Brain microvascular endothelial cell (primary cell): Measurements from ENCODE around the gene SERGEF.

ENCODE experiments used
- DNase-seq: peaks from one replicate; pipeline ENCODE4 v3.0.0-alpha.2; 2020
- H3K27ac ChIP-seq: fragments of 250-450 bp; sonication (Bioruptor Pico); 2 replicates; pipeline ENCODE4 v1.5.1; 2020; ENCODE audit warnings: mild to moderate bottlenecking, moderate library complexity
- H3K27me3 ChIP-seq: fragments of 250-450 bp; sonication (Bioruptor Pico); replicated peaks from 2 replicates; pipeline ENCODE4 v1.5.1; 2020; ENCODE audit warnings: mild to moderate bottlenecking
- H3K36me3 ChIP-seq: fragments of 250-450 bp; sonication (Bioruptor Pico); replicated peaks from 2 replicates; pipeline ENCODE4 v1.5.1; 2020; ENCODE audit warnings: mild to moderate bottlenecking
- H3K4me3 ChIP-seq: 2 replicates; pipeline ENCODE4 v1.5.1; 2011; ENCODE audit warnings: low read depth, mild to moderate bottlenecking, control low read depth, low read length, moderate library complexity
- in situ Hi-C: cut with HindIII; loops from 2 replicates; pipeline ENCODE4 v1.10.0; 2017; ENCODE audit warnings: low sequenced_read_pairs, low pct_ligation_motif_present
- TF ChIP-seq, protein P1 (sequence below): IDR thresholded peaks from 2 replicates; pipeline ENCODE4 v1.5.1; 2011; ENCODE audit warnings: low read depth, mild to moderate bottlenecking, moderate library complexity, low read length, control low read depth, inconsistent platforms; ENCODE audit errors: missing control alignments

SERGEF gene

DNA sequence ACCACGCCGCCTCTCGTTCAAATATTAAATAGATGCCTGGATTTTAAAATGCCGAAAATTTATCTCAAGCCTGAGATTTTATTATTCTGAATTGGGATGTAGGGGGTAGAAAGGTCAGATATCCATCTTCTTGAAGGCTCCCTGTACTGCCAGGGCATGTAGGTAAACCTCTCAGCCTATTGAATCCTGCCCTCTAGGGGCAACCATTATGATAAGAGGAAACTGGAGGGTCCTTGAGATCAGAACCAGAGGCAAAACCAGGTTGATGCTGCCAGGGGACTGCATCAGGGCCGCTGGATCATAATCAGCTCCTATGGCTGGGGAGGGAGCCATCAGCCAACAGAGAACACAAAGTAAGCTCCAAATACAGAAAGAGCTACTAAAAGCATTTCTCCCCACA lies 185.8 kb downstream of the SERGEF start:
- no peaks in the 10 kb centered on the region for H3K36me3 ChIP-seq
- TF ChIP-seq, protein P1, sequence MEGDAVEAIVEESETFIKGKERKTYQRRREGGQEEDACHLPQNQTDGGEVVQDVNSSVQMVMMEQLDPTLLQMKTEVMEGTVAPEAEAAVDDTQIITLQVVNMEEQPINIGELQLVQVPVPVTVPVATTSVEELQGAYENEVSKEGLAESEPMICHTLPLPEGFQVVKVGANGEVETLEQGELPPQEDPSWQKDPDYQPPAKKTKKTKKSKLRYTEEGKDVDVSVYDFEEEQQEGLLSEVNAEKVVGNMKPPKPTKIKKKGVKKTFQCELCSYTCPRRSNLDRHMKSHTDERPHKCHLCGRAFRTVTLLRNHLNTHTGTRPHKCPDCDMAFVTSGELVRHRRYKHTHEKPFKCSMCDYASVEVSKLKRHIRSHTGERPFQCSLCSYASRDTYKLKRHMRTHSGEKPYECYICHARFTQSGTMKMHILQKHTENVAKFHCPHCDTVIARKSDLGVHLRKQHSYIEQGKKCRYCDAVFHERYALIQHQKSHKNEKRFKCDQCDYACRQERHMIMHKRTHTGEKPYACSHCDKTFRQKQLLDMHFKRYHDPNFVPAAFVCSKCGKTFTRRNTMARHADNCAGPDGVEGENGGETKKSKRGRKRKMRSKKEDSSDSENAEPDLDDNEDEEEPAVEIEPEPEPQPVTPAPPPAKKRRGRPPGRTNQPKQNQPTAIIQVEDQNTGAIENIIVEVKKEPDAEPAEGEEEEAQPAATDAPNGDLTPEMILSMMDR, result peak; percentile 55
- no peak overlapping the region for H3K27ac ChIP-seq
- no peak for DNase-seq
- no peaks in the 10 kb centered on the region for H3K27me3 ChIP-seq
- H3K4me3 ChIP-seq, result no peak overlapping the region
- in situ Hi-C loops, result no loop called here

- TF ChIP-seq, protein P1, result no peak
- Histone ChIP-seq H3K4me3 (no peak overlapping the region), H3K27me3 (no peaks in the 10 kb centered on the region), H3K36me3 (no peaks in the 10 kb centered on the region), H3K27ac (no peak overlapping the region)
- no peak for DNase-seq
- in situ Hi-C loops, result no loop called here
Observed at GRCh38 chr11:17822401-17822781, 190.5 kb downstream of the SERGEF start.

DNA sequence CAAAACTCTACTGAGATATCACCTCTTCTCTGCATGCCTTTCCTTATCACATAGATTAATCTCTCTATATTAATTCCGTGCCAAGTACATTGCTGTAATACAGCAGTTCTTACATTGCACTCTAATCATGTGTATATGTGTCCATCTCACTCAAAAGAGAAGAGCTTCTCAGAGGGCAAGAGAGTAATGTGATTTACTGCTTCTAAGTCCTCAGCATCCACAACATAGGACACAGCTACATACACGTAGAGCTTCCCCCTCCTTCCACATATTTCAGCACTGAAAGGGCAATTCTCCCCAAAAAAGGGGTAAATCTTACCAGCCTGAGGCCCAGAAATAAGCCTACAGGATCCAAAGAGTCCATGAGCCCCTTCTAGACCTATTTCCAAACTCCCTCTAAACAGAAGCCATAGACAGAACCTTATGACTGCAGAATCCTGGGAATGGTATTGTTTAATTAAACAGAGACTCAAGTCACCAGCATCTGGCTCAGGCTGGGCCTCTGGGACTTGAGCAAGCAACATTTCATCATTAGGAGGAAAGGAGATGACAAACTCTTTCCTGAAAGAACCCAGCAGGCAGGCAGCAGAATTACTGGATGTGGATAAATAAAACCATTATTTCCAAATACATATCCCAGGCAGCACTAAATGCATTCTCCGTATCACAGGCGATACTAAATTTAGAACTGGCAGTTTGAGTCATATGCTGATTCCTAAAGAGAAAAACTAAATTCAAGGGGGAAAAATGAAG lies 191.0 kb downstream of the SERGEF start:
- DNase-seq, result peak; percentile 39
- H3K27me3 ChIP-seq, result no peaks in the 10 kb centered on the region
- in situ Hi-C loops, result no loop called here
- H3K27ac ChIP-seq, result no peak overlapping the region
- TF ChIP-seq, protein P1, result no peak
- no peak overlapping the region for H3K4me3 ChIP-seq
- H3K36me3 ChIP-seq, result no peaks in the 10 kb centered on the region

- H3K4me3 ChIP-seq, result no peak overlapping the region
- no peak overlapping the region for H3K27ac ChIP-seq
- H3K27me3 ChIP-seq, result no peaks in the 10 kb centered on the region
- no peak for DNase-seq
- in situ Hi-C loops, result no loop called here
- H3K36me3 ChIP-seq, result no peaks in the 10 kb centered on the region
- TF ChIP-seq, protein P1, result no peak
Observed at GRCh38 chr11:17816232-17816931, 196.5 kb downstream of the SERGEF start.

DNA sequence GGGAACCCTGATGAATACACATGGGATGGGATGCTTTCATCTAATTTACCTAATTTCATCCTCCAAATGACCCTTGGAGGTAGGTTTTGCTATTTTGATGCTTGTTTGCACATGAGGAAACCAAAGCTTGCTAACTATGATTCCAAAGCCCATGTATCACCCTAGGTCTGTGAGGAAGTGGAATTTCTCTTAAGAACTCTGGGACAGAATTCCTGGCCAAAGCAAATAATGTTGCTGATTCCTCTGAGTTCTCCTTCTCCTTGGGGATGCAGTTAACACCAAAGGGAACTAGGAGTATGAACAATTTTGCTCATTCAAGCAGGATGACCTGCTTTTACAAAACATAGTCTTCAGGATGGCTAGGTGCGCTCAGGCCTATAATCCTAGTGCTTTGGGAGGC lies 198.3 kb downstream of the SERGEF start:
- Histone ChIP-seq H3K36me3 (no peaks in the 10 kb centered on the region), H3K27ac (no peak overlapping the region), H3K4me3 (no peak overlapping the region), H3K27me3 (no peaks in the 10 kb centered on the region)
- TF ChIP-seq, protein P1, result no peak
- in situ Hi-C loops, result no loop called here
- DNase-seq, result no peak
